ENCODE results near the gene LZTS2. TPM values are rescaled to one million over a fixed set of nuclear protein-coding genes. Genes with fewer than 3 reads are reported as not detected.

Gene LZTS2
- total RNA-seq, 1 experiment from 2014 or later = 93.0 TPM

DNA sequence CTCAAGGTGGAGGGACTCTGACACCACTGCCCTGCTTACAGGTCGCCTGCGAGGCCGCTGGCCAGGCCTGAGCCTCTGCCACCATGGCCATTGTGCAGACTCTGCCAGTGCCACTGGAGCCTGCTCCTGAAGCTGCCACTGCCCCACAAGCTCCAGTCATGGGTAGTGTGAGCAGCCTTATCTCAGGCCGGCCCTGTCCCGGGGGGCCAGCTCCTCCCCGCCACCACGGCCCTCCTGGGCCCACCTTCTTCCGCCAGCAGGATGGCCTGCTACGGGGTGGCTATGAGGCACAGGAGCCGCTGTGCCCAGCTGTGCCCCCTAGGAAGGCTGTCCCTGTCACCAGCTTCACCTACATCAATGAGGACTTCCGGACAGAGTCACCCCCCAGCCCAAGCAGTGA lies 2.8 kb downstream of the LZTS2 start:
- H2AFZ ChIP-seq (ENCODE audit: low read depth, low read length, poor library complexity, severe bottlenecking) = no peak overlapping the region
- ATAC-seq (no peak), DNase-seq (ENCODE audit: low read depth, low spot score) (no peak)
- no peak overlapping the region for H3K4me2 ChIP-seq (ENCODE audit: low read length)
- RAD21 ChIA-PET (ENCODE audit: low non-redundant PET in 1 of 2, low total read pairs in 2 of 2, uncharacterized antibody in 2 of 2, unreplicated experiment in 2 of 2) = no interaction called here
- CTCF ChIA-PET = interaction anchor here (1.3 to 8.3 kb wide), 3 partner anchors 7 to 28 kb away, joined by 3 to 118 read pairs (median 3); partner anchors contain the start of genes PDZD7 and SFXN3
- H3K27ac ChIP-seq (ENCODE audit: low read depth, low read length) = peak overlapping the region; percentile 14; the same call in 1 of the 2 replicates
- TF ChIP-seq EZH2 (IDR thresholded peaks at IDR 0.05) (no peak), POLR2A (IDR thresholded peaks at IDR 0.05; ENCODE audit: borderline replicate concordance, extremely low read depth, insufficient read depth, insufficient read length) (no peak), RAD21 (IDR thresholded peaks at IDR 0.05; ENCODE audit: low read depth) (no peak), CBX3 (IDR thresholded peaks at IDR 0.05; ENCODE audit: low read depth) (no peak), EZH2phosphoT487 (IDR thresholded peaks at IDR 0.05; ENCODE audit: borderline replicate concordance) (no peak), CEBPB (IDR thresholded peaks at IDR 0.05; ENCODE audit: low read depth) (no peak), ELF1 (IDR thresholded peaks at IDR 0.05; ENCODE audit: borderline replicate concordance, low read depth) (no peak), JUND (IDR thresholded peaks at IDR 0.05) (no peak), SP1 (IDR thresholded peaks at IDR 0.05; ENCODE audit: low read depth) (no peak)
- TF ChIP-seq, protein P1, sequence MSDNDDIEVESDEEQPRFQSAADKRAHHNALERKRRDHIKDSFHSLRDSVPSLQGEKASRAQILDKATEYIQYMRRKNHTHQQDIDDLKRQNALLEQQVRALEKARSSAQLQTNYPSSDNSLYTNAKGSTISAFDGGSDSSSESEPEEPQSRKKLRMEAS (IDR thresholded peaks at IDR 0.05) = no peak
- TF ChIP-seq, protein P2, sequence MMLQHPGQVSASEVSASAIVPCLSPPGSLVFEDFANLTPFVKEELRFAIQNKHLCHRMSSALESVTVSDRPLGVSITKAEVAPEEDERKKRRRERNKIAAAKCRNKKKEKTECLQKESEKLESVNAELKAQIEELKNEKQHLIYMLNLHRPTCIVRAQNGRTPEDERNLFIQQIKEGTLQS (IDR thresholded peaks at IDR 0.05) = no peak
- TF ChIP-seq, protein P3, sequence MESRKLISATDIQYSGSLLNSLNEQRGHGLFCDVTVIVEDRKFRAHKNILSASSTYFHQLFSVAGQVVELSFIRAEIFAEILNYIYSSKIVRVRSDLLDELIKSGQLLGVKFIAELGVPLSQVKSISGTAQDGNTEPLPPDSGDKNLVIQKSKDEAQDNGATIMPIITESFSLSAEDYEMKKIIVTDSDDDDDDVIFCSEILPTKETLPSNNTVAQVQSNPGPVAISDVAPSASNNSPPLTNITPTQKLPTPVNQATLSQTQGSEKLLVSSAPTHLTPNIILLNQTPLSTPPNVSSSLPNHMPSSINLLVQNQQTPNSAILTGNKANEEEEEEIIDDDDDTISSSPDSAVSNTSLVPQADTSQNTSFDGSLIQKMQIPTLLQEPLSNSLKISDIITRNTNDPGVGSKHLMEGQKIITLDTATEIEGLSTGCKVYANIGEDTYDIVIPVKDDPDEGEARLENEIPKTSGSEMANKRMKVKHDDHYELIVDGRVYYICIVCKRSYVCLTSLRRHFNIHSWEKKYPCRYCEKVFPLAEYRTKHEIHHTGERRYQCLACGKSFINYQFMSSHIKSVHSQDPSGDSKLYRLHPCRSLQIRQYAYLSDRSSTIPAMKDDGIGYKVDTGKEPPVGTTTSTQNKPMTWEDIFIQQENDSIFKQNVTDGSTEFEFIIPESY (IDR thresholded peaks at IDR 0.05; ENCODE audit: extremely low read depth, insufficient replicate concordance, low read length) = no peak
- no TSS peak for BruUV-seq (replicated peaks)
- no peaks in the 10 kb centered on the region for H3K27me3 ChIP-seq (ENCODE audit: insufficient read depth, low read length)
- peaks cover 48% of the 10 kb centered on the region for H3K79me2 ChIP-seq (ENCODE audit: insufficient read depth, low read length)
- H3K4me3 ChIP-seq (replicated peaks in 1 of 2; ENCODE audit: low read depth in 1 of 2, low read length in 2 of 2) = no peak overlapping the region
- H4K20me1 ChIP-seq (ENCODE audit: insufficient read depth) = no peaks in the 10 kb centered on the region
- H3K9me3 ChIP-seq (ENCODE audit: control insufficient read depth in 1 of 2, insufficient read depth in 1 of 2, low read depth in 1 of 2, low read length in 2 of 2) = no peaks in the 10 kb centered on the region
- intact Hi-C loops (cut with micrococcal nuclease) = no loop called here
- H3K9me2 ChIP-seq (ENCODE audit: insufficient read depth) = no peaks in the 10 kb centered on the region
- peaks cover 12 to 15% of the 10 kb centered on the region in 2 experiments; a peak in 3 of 4 replicates for H3K36me3 ChIP-seq (ENCODE audit: control insufficient read depth in 1 of 2, insufficient read depth in 2 of 2, low read length in 2 of 2)
- POLR2A ChIA-PET = no interaction called here
- 0 out of 2 replicates have a peak overlapping the region, but pooled peaks have one; percentile 13 for H3K9ac ChIP-seq (ENCODE audit: low read length)
- peaks cover 14 to 30% of the 10 kb centered on the region in 2 experiments; a peak in 3 of 4 replicates for H3K4me1 ChIP-seq (ENCODE audit: control insufficient read depth in 1 of 2, insufficient read depth in 2 of 2, low read length in 2 of 2)
